Glutamatergic neuron (in vitro differentiated cells): Measurements from ENCODE around the gene FAXDC2. TPM values are rescaled to one million over a fixed set of nuclear protein-coding genes. Genes with fewer than 3 reads are reported as not detected.
"Not testable (repeated sequence)": the region's sequence is repeated elsewhere in the genome, so short reads cannot be mapped to it uniquely, and the experiment has no call there.

Experiments used
- DNase-seq: peaks from one replicate; pipeline ENCODE4 v3.0.0; 2022
- H3K27ac Mint-ChIP-seq: one replicate; pipeline ENCODE4 v1.8.0; 2020; ENCODE audit warnings: mild to moderate bottlenecking, mixed read lengths, inconsistent platforms; ENCODE audit not compliant: unreplicated experiment
- H3K27me3 Mint-ChIP-seq: one replicate; pipeline ENCODE4 v1.8.0; 2020; ENCODE audit warnings: mild to moderate bottlenecking, moderate library complexity, mixed read lengths, inconsistent platforms; ENCODE audit not compliant: unreplicated experiment
- H3K36me3 Mint-ChIP-seq: one replicate; pipeline ENCODE4 v1.8.0; 2020; ENCODE audit warnings: mild to moderate bottlenecking, mixed read lengths, inconsistent platforms; ENCODE audit not compliant: unreplicated experiment
- H3K4me1 Mint-ChIP-seq: one replicate; pipeline ENCODE4 v1.8.0; 2020; ENCODE audit warnings: mild to moderate bottlenecking, low read depth, mixed read lengths, inconsistent platforms; ENCODE audit not compliant: unreplicated experiment
- H3K4me3 Mint-ChIP-seq: one replicate; pipeline ENCODE4 v1.8.0; 2020; ENCODE audit warnings: mild to moderate bottlenecking, mixed read lengths, inconsistent platforms; ENCODE audit not compliant: unreplicated experiment
- H3K9me3 Mint-ChIP-seq: one replicate; pipeline ENCODE4 v1.8.0; 2020; ENCODE audit warnings: mild to moderate bottlenecking, moderate library complexity, mixed read lengths, inconsistent platforms; ENCODE audit not compliant: unreplicated experiment
- CTCF ChIP-seq: fragments of 200-600 bp; sonication (generic); IDR thresholded peaks from one replicate; pipeline ENCODE4 v1.5.0; 2021; ENCODE audit not compliant: partially characterized antibody, unreplicated experiment
- total RNA-seq: library from RNA; stranded (reverse); fragmentation: NEBNext Ultra II Directional; extraction: Animal tissue kit (Norgen Biotek cat#: 25700); gene quantifications from one replicate; pipeline ENCODE4 v1.2.1, GENCODE V29; 2021; ENCODE audit not compliant: unreplicated experiment

FAXDC2 gene
- total RNA-seq, 1 donor from 2014 or later = 0.66 TPM

DNA sequence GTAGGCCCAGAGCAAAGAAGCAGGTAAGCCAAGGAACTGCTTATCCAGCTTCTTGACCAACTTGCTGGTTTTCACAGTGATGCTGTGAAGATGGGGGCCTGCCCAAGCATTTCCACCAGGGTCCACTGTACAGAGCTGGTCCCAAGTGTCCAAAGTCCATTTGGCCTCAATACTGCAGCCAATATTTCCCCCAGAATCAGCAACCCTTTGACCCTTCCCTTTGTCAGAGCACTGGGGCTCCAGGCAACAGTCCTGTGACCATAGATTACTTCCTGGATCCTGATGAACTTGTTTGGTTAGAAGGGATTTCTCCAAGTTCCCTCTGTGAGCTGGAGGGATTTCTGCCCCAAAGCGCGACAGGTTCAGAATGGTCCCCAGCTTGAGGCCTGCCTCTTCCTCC is 26.3 kb downstream of the FAXDC2 start:
- TF ChIP-seq CTCF = no peak
- peaks cover 7% of the 10 kb centered on the region for H3K27me3 Mint-ChIP-seq
- H3K4me1 Mint-ChIP-seq = no peaks in the 10 kb centered on the region
- no peak for DNase-seq
- peaks cover 3% of the 10 kb centered on the region for H3K9me3 Mint-ChIP-seq
- H3K4me3 Mint-ChIP-seq = no peak overlapping the region
- H3K36me3 Mint-ChIP-seq = no peaks in the 10 kb centered on the region
- H3K27ac Mint-ChIP-seq = no peak overlapping the region

- H3K4me1 Mint-ChIP-seq = peaks cover 1% of the 10 kb centered on the region
- H3K27me3 Mint-ChIP-seq = peaks cover 9% of the 10 kb centered on the region
- H3K4me3 Mint-ChIP-seq = no peak overlapping the region
- H3K27ac Mint-ChIP-seq = no peak overlapping the region
- DNase-seq = no peak
- no peaks in the 10 kb centered on the region for H3K36me3 Mint-ChIP-seq
- peaks cover 6% of the 10 kb centered on the region for H3K9me3 Mint-ChIP-seq
- TF ChIP-seq CTCF = no peak
Observed at GRCh38 chr5:154823605-154824004, 26.8 kb downstream of the FAXDC2 start.

DNA sequence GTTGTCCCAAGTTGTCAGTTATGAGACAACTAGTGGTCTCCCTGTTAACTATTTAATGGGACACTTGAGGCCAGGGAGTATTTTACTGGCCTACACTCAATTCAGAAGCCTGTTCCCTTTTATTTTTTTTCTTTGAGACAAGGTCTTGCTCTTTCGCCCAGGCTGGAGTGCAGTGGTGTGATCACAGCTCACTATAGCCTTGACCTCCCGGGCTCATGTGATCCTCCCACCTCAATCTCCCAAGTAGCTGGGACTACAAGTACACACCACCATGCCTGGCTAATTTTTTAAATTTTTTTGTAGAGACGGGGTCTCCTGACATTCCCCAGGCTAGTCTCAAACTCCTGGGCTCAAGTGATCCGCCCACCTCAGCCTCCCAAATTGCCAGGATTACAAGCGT is 27.5 kb downstream of the FAXDC2 start:
- not testable (repeated sequence) for H3K36me3 Mint-ChIP-seq, DNase-seq, H3K27ac Mint-ChIP-seq, H3K27me3 Mint-ChIP-seq, H3K4me1 Mint-ChIP-seq, H3K9me3 Mint-ChIP-seq, H3K4me3 Mint-ChIP-seq

- no peak overlapping the region for H3K27ac Mint-ChIP-seq
Observed at GRCh38 chr5:154820383-154820782, 30.0 kb downstream of the FAXDC2 start.

GRCh38 chr5:154819546-154819945 is 30.9 kb downstream of the FAXDC2 start:
- Mint-ChIP-seq H3K4me3 (no peak overlapping the region), H3K36me3 (peaks cover 6% of the 10 kb centered on the region), H3K9me3 (peaks cover 8% of the 10 kb centered on the region), H3K27me3 (peaks cover 10% of the 10 kb centered on the region), H3K27ac (no peak overlapping the region), H3K4me1 (peaks cover 1% of the 10 kb centered on the region)
- TF ChIP-seq CTCF = no peak
- DNase-seq = no peak

More at GRCh38 chr5:154820383-154820782, 30.0 kb downstream of the FAXDC2 start:
- H3K27me3 Mint-ChIP-seq = peaks cover 8% of the 10 kb centered on the region
- H3K9me3 Mint-ChIP-seq = peaks cover 8% of the 10 kb centered on the region
- no peak for TF ChIP-seq CTCF
- peaks cover 6% of the 10 kb centered on the region for H3K36me3 Mint-ChIP-seq
- no peak overlapping the region for H3K4me3 Mint-ChIP-seq
- H3K4me1 Mint-ChIP-seq = peaks cover 1% of the 10 kb centered on the region
- no peak for DNase-seq
